Gastroesophageal sphincter (tissue), 4 donors: Measurements from ENCODE around the gene ITGA2. TPM values are rescaled to one million over a fixed set of nuclear protein-coding genes. Genes with fewer than 3 reads are reported as not detected.
"Not testable (repeated sequence)": the region's sequence is repeated elsewhere in the genome, so short reads cannot be mapped to it uniquely, and the experiment has no call there.

Experiments used
- ATAC-seq: fragments of 150-250 bp; one replicate; pipeline ENCODE4 v1.9.1; 2016; ENCODE audit warnings: mild to moderate bottlenecking, moderate library complexity
- H3K27ac ChIP-seq, 4 donors: fragments of 200-600 bp; sonication (generic) in 3 of 4; 1 replicate in 3 of 4; 2 replicates in 1 of 4; pipeline ENCODE4 v1.5.1; 2016 to 2019
- H3K27me3 ChIP-seq: fragments of 200-600 bp; sonication (generic); one replicate; pipeline ENCODE4 v1.5.1; 2019
- H3K36me3 ChIP-seq, 2 donors: fragments of 200-600 bp; sonication (generic); one replicate each; pipeline ENCODE4 v1.5.1; 2019; ENCODE audit warnings: control low read depth in 1 of 2
- H3K4me1 ChIP-seq, 3 donors: fragments of 200-600 bp; sonication (generic); 1 replicate in 2 of 3; 2 replicates in 1 of 3; pipeline ENCODE4 v1.5.1; 2016 to 2019; ENCODE audit warnings: control low read depth in 2 of 3
- H3K4me3 ChIP-seq, 2 donors: fragments of 200-600 bp; sonication (generic); one replicate each; pipeline ENCODE4 v1.5.1; 2019; ENCODE audit warnings: mild to moderate bottlenecking in 1 of 2, moderate library complexity in 1 of 2
- H3K9me3 ChIP-seq, 3 donors: fragments of 200-600 bp; sonication (generic); one replicate each; pipeline ENCODE4 v1.5.1; 2017 to 2019; ENCODE audit warnings: control low read depth in 2 of 3
- EP300 ChIP-seq: sonication (generic); formaldehyde crosslinking; IDR thresholded peaks from one replicate; pipeline ENCODE4 v1.6.1; 2017; ENCODE audit warnings: antibody characterized with exemption, mild to moderate bottlenecking
- POLR2A ChIP-seq, 2 donors: fragments of 450-650 bp; IDR thresholded peaks; one replicate each; pipeline ENCODE4 v1.6.1; 2017; ENCODE audit warnings: antibody characterized with exemption in 2 of 2, mild to moderate bottlenecking in 2 of 2, moderate library complexity in 1 of 2
- POLR2AphosphoS5 ChIP-seq: sonication (generic); formaldehyde crosslinking; IDR thresholded peaks from one replicate; pipeline ENCODE4 v1.6.1; 2017; ENCODE audit warnings: antibody characterized with exemption
- WGBS, 2 donors: methylation state at CpG; one replicate each; pipeline ENCODE4 v1.1.5; 2018; ENCODE audit warnings: low coverage in 1 of 2; 5-methylcytosine and 5-hydroxymethylcytosine counted together
- total RNA-seq, 4 donors: library from RNA; depleted of rRNA; stranded (reverse); fragments of >200 nt; gene quantifications; one replicate each; pipeline ENCODE4 v1.1.0, GENCODE V29; 2016
- TF ChIP-seq, protein P1 (sequence below), 4 experiments: fragments of 200-600 bp in 2 of 4; fragments of 450-650 bp in 2 of 4; sonication (generic) in 1 of 4; IDR thresholded peaks; one replicate each; pipeline ENCODE4 v1.5.1; 2017 to 2019; ENCODE audit warnings: antibody characterized with exemption in 4 of 4, mild to moderate bottlenecking in 2 of 4, moderate library complexity in 2 of 4

The ITGA2 gene
- total RNA-seq, 4 donors from 2014 or later = 1.5 to 14.6 (median 10.0) TPM

DNA sequence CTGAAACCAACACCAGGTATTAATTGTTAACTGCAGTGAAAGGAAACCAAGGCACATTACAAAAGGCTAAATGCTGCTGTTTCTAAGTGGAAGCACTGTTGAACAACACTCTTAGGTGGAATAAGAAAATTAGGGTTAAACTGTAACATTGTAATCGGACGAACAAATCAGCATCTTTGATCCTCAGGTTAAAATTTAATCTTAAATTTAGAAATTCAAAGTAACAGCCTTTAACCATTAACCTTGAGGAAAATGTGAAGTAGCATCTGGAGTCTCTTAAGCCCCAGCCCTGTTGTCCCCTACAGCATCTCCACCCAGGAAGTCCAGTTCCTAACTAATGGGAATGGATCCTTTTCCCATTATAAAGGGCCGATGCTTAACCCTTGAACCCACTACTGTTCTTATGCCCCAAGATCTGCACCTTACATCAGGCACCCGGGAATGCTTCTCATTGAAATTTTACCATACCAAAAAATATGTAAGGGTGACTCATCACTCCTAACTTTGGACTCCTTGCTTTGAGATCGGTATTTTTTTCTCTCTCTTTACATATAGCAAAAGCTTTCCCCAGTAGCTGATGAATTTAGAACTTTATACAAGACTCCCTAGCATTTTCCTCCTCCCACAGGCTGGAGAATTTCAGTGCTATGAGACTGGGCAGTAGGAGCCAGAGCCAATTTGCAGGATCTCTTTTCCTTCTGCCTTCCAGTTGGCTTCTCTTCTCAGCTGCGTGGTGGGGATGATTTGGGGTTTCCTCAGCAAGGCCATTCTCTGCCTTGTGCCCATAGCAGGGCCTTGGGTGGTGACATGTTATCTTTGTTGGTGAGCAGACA lies 32.0 kb upstream of the ITGA2 start:
- no peak overlapping the region for H3K4me3 ChIP-seq
- TF ChIP-seq EP300 = no peak
- ATAC-seq = no peak

DNA sequence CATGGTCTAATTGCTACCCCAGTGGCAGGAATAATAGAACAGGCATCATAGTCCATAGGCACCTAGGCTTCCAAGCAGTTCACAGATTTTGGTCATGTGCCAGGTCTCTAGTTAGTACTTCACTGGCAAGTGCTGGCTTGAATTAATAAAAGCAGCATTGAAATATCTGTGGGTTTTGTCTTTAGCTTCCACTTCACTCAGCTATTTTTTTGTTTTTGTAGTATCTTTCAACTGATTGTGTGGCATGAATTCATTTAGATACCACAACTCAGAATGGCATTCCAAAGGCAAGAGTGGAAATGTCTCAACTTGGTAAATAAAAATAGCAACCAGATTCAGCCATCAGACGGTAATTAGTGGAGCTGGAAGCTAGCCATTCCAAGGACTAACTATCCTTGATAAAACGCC lies 27.9 kb upstream of the ITGA2 start:
- Histone ChIP-seq H3K27ac (no peak overlapping the region), H3K36me3 (peaks cover 0 to 9% of the 10 kb centered on the region in 2 donors), H3K4me3 (no peak overlapping the region), H3K4me1 (no peaks in the 10 kb centered on the region), H3K9me3 (no peaks in the 10 kb centered on the region), H3K27me3 (no peaks in the 10 kb centered on the region)
- WGBS, 2 donors = 30 to 43% methylated on average over 1 to 2 of the region's 2 CpGs
- TF ChIP-seq, protein P1, sequence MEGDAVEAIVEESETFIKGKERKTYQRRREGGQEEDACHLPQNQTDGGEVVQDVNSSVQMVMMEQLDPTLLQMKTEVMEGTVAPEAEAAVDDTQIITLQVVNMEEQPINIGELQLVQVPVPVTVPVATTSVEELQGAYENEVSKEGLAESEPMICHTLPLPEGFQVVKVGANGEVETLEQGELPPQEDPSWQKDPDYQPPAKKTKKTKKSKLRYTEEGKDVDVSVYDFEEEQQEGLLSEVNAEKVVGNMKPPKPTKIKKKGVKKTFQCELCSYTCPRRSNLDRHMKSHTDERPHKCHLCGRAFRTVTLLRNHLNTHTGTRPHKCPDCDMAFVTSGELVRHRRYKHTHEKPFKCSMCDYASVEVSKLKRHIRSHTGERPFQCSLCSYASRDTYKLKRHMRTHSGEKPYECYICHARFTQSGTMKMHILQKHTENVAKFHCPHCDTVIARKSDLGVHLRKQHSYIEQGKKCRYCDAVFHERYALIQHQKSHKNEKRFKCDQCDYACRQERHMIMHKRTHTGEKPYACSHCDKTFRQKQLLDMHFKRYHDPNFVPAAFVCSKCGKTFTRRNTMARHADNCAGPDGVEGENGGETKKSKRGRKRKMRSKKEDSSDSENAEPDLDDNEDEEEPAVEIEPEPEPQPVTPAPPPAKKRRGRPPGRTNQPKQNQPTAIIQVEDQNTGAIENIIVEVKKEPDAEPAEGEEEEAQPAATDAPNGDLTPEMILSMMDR (IDR thresholded peaks at IDR 0.05) = no peak
- TF ChIP-seq POLR2A (IDR thresholded peaks at IDR 0.05) (no peak), POLR2AphosphoS5 (no peak), EP300 (no peak)
- ATAC-seq = no peak

More for the DNA sequence above, 32.0 kb upstream of the ITGA2 start:
- H3K27me3 ChIP-seq = no peaks in the 10 kb centered on the region
- H3K9me3 ChIP-seq = no peaks in the 10 kb centered on the region
- WGBS, 2 donors = 83 to 84% methylated on average over 6 of the region's 6 CpGs
- no peaks in the 10 kb centered on the region for H3K4me1 ChIP-seq
- H3K27ac ChIP-seq = peak overlapping the region in 1 of 4 donors; percentile 15
- peaks cover 3 to 35% of the 10 kb centered on the region in 2 donors for H3K36me3 ChIP-seq

DNA sequence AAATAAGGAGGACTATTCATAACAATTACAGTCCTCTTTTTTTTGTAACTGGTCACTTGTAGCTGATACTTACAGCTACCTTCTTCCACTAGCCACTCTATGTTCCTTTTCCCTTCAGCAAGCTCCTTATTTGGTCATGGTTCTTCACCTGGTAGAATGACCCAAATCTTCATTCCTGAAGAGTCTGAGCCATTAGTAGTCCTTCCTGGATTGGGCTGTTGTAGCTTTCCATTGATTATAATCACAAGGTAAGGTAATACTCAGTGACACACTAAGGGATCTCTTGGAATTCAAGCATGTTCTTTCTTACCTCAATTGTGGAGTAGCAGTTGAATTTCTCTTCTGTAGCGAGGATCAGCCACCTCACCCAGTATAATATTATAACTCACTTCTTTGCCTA lies 25.5 kb upstream of the ITGA2 start:
- no peak for ATAC-seq
- no peaks in the 10 kb centered on the region for H3K4me1 ChIP-seq
- no peak overlapping the region for H3K27ac ChIP-seq
- TF ChIP-seq EP300 = no peak
- TF ChIP-seq, protein P1 (IDR thresholded peaks at IDR 0.05) = no peak
- no peak for TF ChIP-seq POLR2A (IDR thresholded peaks at IDR 0.05)
- no peak for TF ChIP-seq POLR2AphosphoS5
- H3K27me3 ChIP-seq = no peaks in the 10 kb centered on the region
- WGBS, 2 donors = 93% methylated on average over 1 of the region's 1 CpG; no CpG with 5 or more reads in 1 of the 2 donors
- H3K9me3 ChIP-seq = no peaks in the 10 kb centered on the region
- no peaks in the 10 kb centered on the region for H3K36me3 ChIP-seq
- no peak overlapping the region for H3K4me3 ChIP-seq

DNA sequence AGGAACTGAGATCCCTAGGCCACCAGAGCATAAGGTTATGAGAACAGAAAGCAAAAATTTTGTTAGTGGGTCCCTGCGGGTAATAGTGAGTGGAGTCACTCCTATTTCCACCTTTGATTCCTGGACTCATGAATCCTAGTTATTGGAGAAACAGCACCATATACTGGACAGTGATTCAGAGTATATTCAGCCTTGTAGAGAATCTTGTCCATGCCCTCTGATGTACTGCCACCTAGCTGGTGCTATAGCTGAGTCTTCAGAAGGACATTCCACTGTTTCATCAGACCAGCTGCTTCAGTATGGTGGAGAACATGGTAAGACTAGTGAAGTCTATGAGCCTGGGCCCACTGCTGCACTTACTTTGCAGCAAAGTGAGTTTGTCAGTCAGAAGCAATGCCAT lies 25.0 kb upstream of the ITGA2 start:
- Histone ChIP-seq H3K27me3 (no peaks in the 10 kb centered on the region), H3K27ac (no peak overlapping the region), H3K36me3 (no peaks in the 10 kb centered on the region), H3K4me3 (no peak overlapping the region), H3K4me1 (no peaks in the 10 kb centered on the region), H3K9me3 (no peaks in the 10 kb centered on the region)
- TF ChIP-seq POLR2AphosphoS5 = no peak
- TF ChIP-seq, protein P1 (IDR thresholded peaks at IDR 0.05) = peak in 1 of 4 experiments; percentile 14
- TF ChIP-seq POLR2A (IDR thresholded peaks at IDR 0.05) = no peak
- no peak for TF ChIP-seq EP300
- peak; percentile 10 for ATAC-seq
- 91% methylated on average over 1 of the region's 1 CpG; no CpG with 5 or more reads in 1 of the 2 donors for WGBS, 2 donors

DNA sequence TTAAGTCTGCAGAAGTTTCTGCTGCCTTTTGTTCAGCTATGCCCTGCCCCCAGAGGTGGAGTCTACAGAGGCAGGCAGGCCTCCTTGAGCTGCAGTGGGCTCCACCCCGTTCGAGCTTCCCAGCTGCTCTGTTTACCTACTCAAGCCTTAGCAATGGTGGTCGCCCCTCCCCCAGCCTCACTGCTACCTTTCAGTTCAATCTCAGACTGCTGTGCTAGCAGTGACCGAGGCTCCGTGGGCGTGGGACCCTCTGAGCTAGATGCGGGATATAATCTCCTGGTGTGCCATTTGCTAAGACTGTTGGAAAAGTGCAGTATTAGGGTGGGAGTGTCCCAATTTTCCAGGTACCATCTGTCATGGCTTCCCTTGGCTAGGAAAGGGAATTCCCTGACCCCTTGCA lies 13.0 kb upstream of the ITGA2 start:
- not testable (repeated sequence) for H3K36me3 ChIP-seq, ATAC-seq, H3K4me1 ChIP-seq, H3K27me3 ChIP-seq, H3K27ac ChIP-seq, H3K4me3 ChIP-seq
- H3K9me3 ChIP-seq = peaks cover 0 to 12% (median 0%) of the 10 kb centered on the region in 3 donors
- 40% methylated on average over 2 of the region's 7 CpGs; no CpG with 5 or more reads in 1 of the 2 donors for WGBS, 2 donors
